H1 (cell line): Measurements from ENCODE around the gene PHOSPHO2. TPM values are rescaled to one million over a fixed set of nuclear protein-coding genes. Genes with fewer than 3 reads are reported as not detected.

Source experiments
- CBX8 ChIP-seq: fragments of 300-800, 300-1000 bp; sonication (generic); IDR thresholded peaks from 2 replicates; pipeline ENCODE4 v1.7.1; 2016; ENCODE audit warnings: low read depth, low read length, borderline replicate concordance
- KDM1A ChIP-seq: fragments of 200-600, 300-600 bp; sonication (generic); IDR thresholded peaks from 2 replicates; pipeline ENCODE4 v1.7.1; 2016; ENCODE audit warnings: mild to moderate bottlenecking, low read length, borderline replicate concordance
- KDM4A ChIP-seq: IDR thresholded peaks from one replicate; pipeline ENCODE4 v1.7.1; 2012; ENCODE audit warnings: low read depth, mild to moderate bottlenecking, moderate library complexity, low read length, inconsistent platforms; ENCODE audit not compliant: severe bottlenecking
- NANOG ChIP-seq: IDR thresholded peaks from 2 replicates; pipeline ENCODE4 v1.6.1; 2011; ENCODE audit warnings: low read length, low read depth, mild to moderate bottlenecking, inconsistent platforms; ENCODE audit not compliant: insufficient read depth, poor library complexity, severe bottlenecking
- SUZ12 ChIP-seq: fragments of 200-600 bp; sonication (generic); IDR thresholded peaks from 2 replicates; pipeline ENCODE4 v1.6.1; 2012; ENCODE audit warnings: mild to moderate bottlenecking, inconsistent platforms, low read length, moderate library complexity, mixed read lengths
- YY1 ChIP-seq: IDR thresholded peaks from 2 replicates; pipeline ENCODE4 v1.6.1; 2011; ENCODE audit warnings: low read depth, mild to moderate bottlenecking, low read length
- ZNF274 ChIP-seq: IDR thresholded peaks from 2 replicates; pipeline ENCODE4 v1.7.0; 2012; ENCODE audit warnings: low read length, borderline replicate concordance; ENCODE audit errors: extremely low read depth
- polyA plus RNA-seq, 7 experiments: library from polyadenylated mRNA; depleted of rRNA in 3 of 7; stranded (reverse) in 5 of 7; unstranded in 2 of 7; fragments of >200 nt in 5 of 7; fragments of 200-250 nt in 2 of 7; gene quantifications; 1 replicate in 5 of 7; 2 replicates in 1 of 7; 4 replicates in 1 of 7; pipeline versions ENCODE4 v1.2.1 to v1.2.3, GENCODE V29; 2011 to 2013; ENCODE audit warnings: missing spikeins in 2 of 7, mixed read lengths in 2 of 7
- total RNA-seq: library from RNA; stranded (reverse); fragmentation: NEBNext Ultra II Directional; extraction: Animal tissue kit (Norgen Biotek cat#: 25700); gene quantifications from 2 replicates; pipeline ENCODE4 v1.2.1, GENCODE V29; 2021

Gene PHOSPHO2
- total and polyA plus RNA-seq, 2 of the 8 experiments (the other 6 are each of a cell fraction or from before 2014, with no cell fraction given) = 2.4 to 8.5 TPM

DNA sequence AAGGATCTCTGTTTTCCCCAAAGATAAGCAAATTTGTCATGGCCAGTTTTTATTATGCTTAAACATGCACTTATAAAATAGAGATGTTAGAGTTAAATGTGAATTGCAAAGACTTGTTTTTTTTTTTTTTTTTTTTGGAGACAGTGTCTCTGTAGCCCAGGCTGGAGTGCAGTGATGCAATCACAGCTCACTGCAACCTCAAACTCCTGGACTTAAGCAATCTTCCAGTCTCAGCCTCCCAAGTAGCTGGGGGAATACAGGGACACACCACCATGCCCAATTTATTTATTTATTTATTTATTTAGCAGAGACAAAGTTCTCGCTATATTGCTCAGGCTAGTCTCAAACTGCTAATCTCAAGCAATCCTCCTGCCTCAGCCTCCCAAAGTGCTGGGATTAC is 15.1 kb downstream of the PHOSPHO2 start (continued):
- no peak for TF ChIP-seq NANOG
- TF ChIP-seq ZNF274 = no peak
- TF ChIP-seq YY1 = no peak
- TF ChIP-seq SUZ12 = no peak
- no peak for TF ChIP-seq KDM1A
- no peak for TF ChIP-seq CBX8
- no peak for TF ChIP-seq KDM4A
